ENCODE measurements around the gene ATP9A.

ATP9A gene

DNA sequence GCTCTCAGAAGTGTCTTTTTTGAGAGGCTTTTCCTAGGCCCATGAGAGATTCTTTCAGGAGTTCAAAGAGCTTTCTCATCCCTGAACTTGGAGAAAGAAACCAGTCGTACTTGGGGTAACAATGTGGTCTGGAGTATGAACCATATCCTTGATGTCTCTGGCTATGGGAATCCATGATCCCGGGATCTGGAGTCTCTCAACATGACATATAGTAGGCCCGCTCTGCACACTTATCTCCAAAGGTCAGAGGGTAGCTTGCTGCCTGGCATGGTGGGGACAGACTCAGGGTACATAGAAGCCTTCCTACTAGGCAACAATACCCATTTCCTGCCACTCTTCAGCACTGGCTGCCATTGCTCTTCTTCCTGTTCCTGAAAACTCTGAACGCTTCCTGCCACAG is 183.5 kb downstream of the ATP9A start:
- Histone ChIP-seq H3K4me2 (ENCODE audit: low read length) (no peak overlapping the region), H3K4me3 (ENCODE audit: low read depth, low read length, poor library complexity, severe bottlenecking) (no peak overlapping the region), H3K27me3 (ENCODE audit: insufficient read depth, low read length) (peaks cover 9% of the 10 kb centered on the region; the same call in 1 of the 2 replicates), H3K9me3 (ENCODE audit: low read length) (peaks cover 8% of the 10 kb centered on the region; the same call in 1 of the 2 replicates), H3K27ac (ENCODE audit: low read depth, low read length, poor library complexity, severe bottlenecking) (no peak overlapping the region), H4K20me1 (ENCODE audit: insufficient read depth, low read length) (no peaks in the 10 kb centered on the region), H3K4me1 (ENCODE audit: insufficient read depth, low read length, severe bottlenecking) (no peaks in the 10 kb centered on the region), H3K9me2 (ENCODE audit: low read depth, low read length) (no peaks in the 10 kb centered on the region), H3F3A (ENCODE audit: insufficient read depth, low read length) (no peaks in the 10 kb centered on the region), H3K79me2 (ENCODE audit: insufficient read depth, low read length) (no peaks in the 10 kb centered on the region), H2AFZ (ENCODE audit: low read length) (no peak overlapping the region), H3K36me3 (ENCODE audit: insufficient read depth, low read length) (no peaks in the 10 kb centered on the region; the same call in 1 of the 2 replicates), H3K9ac (ENCODE audit: low read length) (no peak overlapping the region)
- TF ChIP-seq, protein P1, sequence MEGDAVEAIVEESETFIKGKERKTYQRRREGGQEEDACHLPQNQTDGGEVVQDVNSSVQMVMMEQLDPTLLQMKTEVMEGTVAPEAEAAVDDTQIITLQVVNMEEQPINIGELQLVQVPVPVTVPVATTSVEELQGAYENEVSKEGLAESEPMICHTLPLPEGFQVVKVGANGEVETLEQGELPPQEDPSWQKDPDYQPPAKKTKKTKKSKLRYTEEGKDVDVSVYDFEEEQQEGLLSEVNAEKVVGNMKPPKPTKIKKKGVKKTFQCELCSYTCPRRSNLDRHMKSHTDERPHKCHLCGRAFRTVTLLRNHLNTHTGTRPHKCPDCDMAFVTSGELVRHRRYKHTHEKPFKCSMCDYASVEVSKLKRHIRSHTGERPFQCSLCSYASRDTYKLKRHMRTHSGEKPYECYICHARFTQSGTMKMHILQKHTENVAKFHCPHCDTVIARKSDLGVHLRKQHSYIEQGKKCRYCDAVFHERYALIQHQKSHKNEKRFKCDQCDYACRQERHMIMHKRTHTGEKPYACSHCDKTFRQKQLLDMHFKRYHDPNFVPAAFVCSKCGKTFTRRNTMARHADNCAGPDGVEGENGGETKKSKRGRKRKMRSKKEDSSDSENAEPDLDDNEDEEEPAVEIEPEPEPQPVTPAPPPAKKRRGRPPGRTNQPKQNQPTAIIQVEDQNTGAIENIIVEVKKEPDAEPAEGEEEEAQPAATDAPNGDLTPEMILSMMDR (IDR thresholded peaks at IDR 0.05; ENCODE audit: low read length) = no peak
- no peak for TF ChIP-seq EZH2 (IDR thresholded peaks at IDR 0.05; ENCODE audit: borderline replicate concordance, low read length)

DNA sequence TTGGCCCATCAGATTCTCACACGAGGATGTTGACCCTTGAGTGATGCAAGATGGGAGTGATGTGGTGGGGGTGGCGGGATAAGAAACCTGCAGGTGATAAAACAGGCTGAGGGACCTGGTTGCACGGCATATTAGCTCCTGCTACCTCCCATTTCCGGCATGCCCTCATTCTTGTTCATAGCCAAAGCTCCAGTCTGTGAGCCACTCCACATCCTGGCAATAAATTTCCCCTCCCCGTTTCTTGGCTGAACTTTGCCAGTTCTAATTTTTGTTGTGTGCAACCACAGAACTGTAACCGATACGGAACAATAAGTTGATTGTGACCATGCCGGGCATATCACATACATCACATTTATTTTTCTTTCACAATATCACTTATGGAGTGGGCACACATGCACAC is 184.1 kb downstream of the ATP9A start:
- H3F3A ChIP-seq (ENCODE audit: insufficient read depth, low read length) = no peaks in the 10 kb centered on the region
- H3K9ac ChIP-seq (ENCODE audit: low read length) = no peak overlapping the region
- H3K27me3 ChIP-seq (ENCODE audit: insufficient read depth, low read length) = peaks cover 9% of the 10 kb centered on the region; the same call in 1 of the 2 replicates
- no peak overlapping the region for H3K4me3 ChIP-seq (ENCODE audit: low read depth, low read length, poor library complexity, severe bottlenecking)
- H4K20me1 ChIP-seq (ENCODE audit: insufficient read depth, low read length) = no peaks in the 10 kb centered on the region
- H3K4me1 ChIP-seq (ENCODE audit: insufficient read depth, low read length, severe bottlenecking) = no peaks in the 10 kb centered on the region
- no peaks in the 10 kb centered on the region for H3K79me2 ChIP-seq (ENCODE audit: insufficient read depth, low read length)
- peaks cover 8% of the 10 kb centered on the region; the same call in 1 of the 2 replicates for H3K9me3 ChIP-seq (ENCODE audit: low read length)
- no peak overlapping the region for H3K27ac ChIP-seq (ENCODE audit: low read depth, low read length, poor library complexity, severe bottlenecking)
- TF ChIP-seq EZH2 (IDR thresholded peaks at IDR 0.05; ENCODE audit: borderline replicate concordance, low read length) = no peak
- TF ChIP-seq, protein P1 (IDR thresholded peaks at IDR 0.05; ENCODE audit: low read length) = no peak
- H3K9me2 ChIP-seq (ENCODE audit: low read depth, low read length) = no peaks in the 10 kb centered on the region
- no peak overlapping the region for H2AFZ ChIP-seq (ENCODE audit: low read length)
- no peaks in the 10 kb centered on the region; the same call in 1 of the 2 replicates for H3K36me3 ChIP-seq (ENCODE audit: insufficient read depth, low read length)
- H3K4me2 ChIP-seq (ENCODE audit: low read length) = no peak overlapping the region

DNA sequence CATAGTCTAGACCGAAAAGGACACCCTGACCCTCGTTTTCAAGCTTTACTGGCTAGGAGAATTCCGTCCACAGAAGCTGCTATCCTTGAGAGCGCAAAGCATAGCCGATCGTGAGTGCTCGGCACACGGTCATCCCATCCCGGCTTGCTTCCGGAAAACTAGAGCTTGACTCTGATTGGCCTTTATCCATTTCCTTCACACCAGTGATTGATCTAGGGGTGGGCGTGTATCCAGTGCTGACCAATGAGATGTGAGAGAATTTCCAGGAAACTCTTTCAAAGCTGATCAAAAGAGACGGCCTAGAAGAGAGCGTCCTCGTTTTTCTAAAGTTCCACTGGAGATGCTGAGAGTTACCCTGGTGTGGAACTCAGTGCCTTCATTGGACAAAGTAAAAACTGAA is 184.7 kb downstream of the ATP9A start:
- Histone ChIP-seq H3K27me3 (ENCODE audit: insufficient read depth, low read length) (peaks cover 9% of the 10 kb centered on the region; the same call in 1 of the 2 replicates), H2AFZ (ENCODE audit: low read length) (no peak overlapping the region), H3K4me1 (ENCODE audit: insufficient read depth, low read length, severe bottlenecking) (no peaks in the 10 kb centered on the region), H3K79me2 (ENCODE audit: insufficient read depth, low read length) (no peaks in the 10 kb centered on the region), H3K9ac (ENCODE audit: low read length) (no peak overlapping the region), H3K9me2 (ENCODE audit: low read depth, low read length) (no peaks in the 10 kb centered on the region), H3K36me3 (ENCODE audit: insufficient read depth, low read length) (no peaks in the 10 kb centered on the region; the same call in 1 of the 2 replicates), H3K27ac (ENCODE audit: low read depth, low read length, poor library complexity, severe bottlenecking) (no peak overlapping the region), H3F3A (ENCODE audit: insufficient read depth, low read length) (no peaks in the 10 kb centered on the region), H4K20me1 (ENCODE audit: insufficient read depth, low read length) (no peaks in the 10 kb centered on the region), H3K4me3 (ENCODE audit: low read depth, low read length, poor library complexity, severe bottlenecking) (no peak overlapping the region), H3K4me2 (ENCODE audit: low read length) (no peak overlapping the region), H3K9me3 (ENCODE audit: low read length) (peaks cover 8% of the 10 kb centered on the region; the same call in 1 of the 2 replicates)
- no peak for TF ChIP-seq EZH2 (IDR thresholded peaks at IDR 0.05; ENCODE audit: borderline replicate concordance, low read length)
- TF ChIP-seq, protein P1 (IDR thresholded peaks at IDR 0.05; ENCODE audit: low read length) = no peak
